Prostate gland (tissue), 2 donors: ENCODE data around the gene VPS13D.

Source experiments
- CTCF ChIP-seq, 4 experiments: fragments of 200-600 bp in 2 of 4; fragments of 450-650 bp in 2 of 4; sonication (generic) in 2 of 4; IDR thresholded peaks; 1 replicate in 3 of 4; 2 replicates in 1 of 4; pipeline ENCODE4 v1.5.1; 2016 to 2019; ENCODE audit warnings: antibody characterized with exemption in 4 of 4, mild to moderate bottlenecking in 2 of 4, moderate library complexity in 2 of 4
- POLR2A ChIP-seq: fragments of 450-650 bp; IDR thresholded peaks from one replicate; pipeline ENCODE4 v1.6.1; 2016; ENCODE audit warnings: antibody characterized with exemption, mild to moderate bottlenecking
- POLR2AphosphoS5 ChIP-seq: sonication (generic); formaldehyde crosslinking; IDR thresholded peaks from one replicate; pipeline ENCODE4 v1.6.1; 2017; ENCODE audit warnings: antibody characterized with exemption

GRCh38 chr1:12478612-12478985 is 248.8 kb downstream of the VPS13D start:
- no peak for TF ChIP-seq POLR2A
- TF ChIP-seq POLR2AphosphoS5, result no peak
- TF ChIP-seq CTCF (IDR thresholded peaks at IDR 0.05), result no peak
